H9 (cell line): ENCODE measurements around the gene ANKS1B. TPM values are rescaled to one million over a fixed set of nuclear protein-coding genes. Genes with fewer than 3 reads are reported as not detected.
A peak's percentile ranks its signal among the peaks of the same experiment; 100 is the strongest.

ENCODE experiments used
- DNase-seq: peaks from one replicate; pipeline ENCODE4 v3.0.0-alpha.2; 2017
- H2AFZ ChIP-seq: one replicate; pipeline ENCODE4 v1.6.1; 2013; ENCODE audit warnings: mild to moderate bottlenecking, low read length, control low read depth, moderate library complexity
- H2AK5ac ChIP-seq: 2 replicates; pipeline ENCODE4 v1.6.1; 2013; ENCODE audit warnings: low read length, control low read depth, mixed read lengths; ENCODE audit not compliant: insufficient read length
- H2BK120ac ChIP-seq: one replicate; pipeline ENCODE4 v1.6.1; 2013; ENCODE audit warnings: low read depth, mild to moderate bottlenecking, low read length, control low read depth, inconsistent platforms; ENCODE audit not compliant: poor library complexity, severe bottlenecking
- H2BK12ac ChIP-seq: 2 replicates; pipeline ENCODE4 v1.6.1; 2013; ENCODE audit warnings: low read length, control low read depth, mixed read lengths, low read depth; ENCODE audit not compliant: insufficient read length
- H2BK15ac ChIP-seq: 2 replicates; pipeline ENCODE4 v1.6.1; 2013; ENCODE audit warnings: low read depth, low read length, control low read depth
- H2BK20ac ChIP-seq: one replicate; pipeline ENCODE4 v1.6.1; 2013; ENCODE audit warnings: low read depth, mild to moderate bottlenecking, low read length, control low read depth, inconsistent platforms; ENCODE audit not compliant: poor library complexity, severe bottlenecking
- H2BK5ac ChIP-seq: 2 replicates; pipeline ENCODE4 v1.6.1; 2013; ENCODE audit warnings: low read length, control low read depth, mixed read lengths; ENCODE audit not compliant: insufficient read length
- H3K14ac ChIP-seq: 2 replicates; pipeline ENCODE4 v1.6.1; 2013; ENCODE audit warnings: low read length, control low read depth; ENCODE audit not compliant: insufficient read depth
- H3K18ac ChIP-seq: 2 replicates; pipeline ENCODE4 v1.6.1; 2013; ENCODE audit warnings: low read depth, mild to moderate bottlenecking, mixed read lengths, low read length, control low read depth; ENCODE audit not compliant: insufficient read length
- H3K23ac ChIP-seq: 2 replicates; pipeline ENCODE4 v1.6.1; 2013; ENCODE audit warnings: low read length, control low read depth, mixed read lengths, low read depth; ENCODE audit not compliant: insufficient read length
- H3K23me2 ChIP-seq: 2 replicates; pipeline ENCODE4 v1.6.1; 2013; ENCODE audit warnings: low read depth, mild to moderate bottlenecking, mixed read lengths, low read length, control low read depth; ENCODE audit not compliant: insufficient read length, poor library complexity, severe bottlenecking
- H3K27ac ChIP-seq: 2 replicates; pipeline ENCODE4 v1.5.1; 2013; ENCODE audit warnings: low read length, control low read depth, mixed read lengths, low read depth; ENCODE audit not compliant: insufficient read length
- H3K27me3 ChIP-seq: 2 replicates; pipeline ENCODE4 v1.6.1; 2013; ENCODE audit warnings: low read length, control low read depth, inconsistent platforms; ENCODE audit not compliant: insufficient read depth
- H3K4ac ChIP-seq: 2 replicates; pipeline ENCODE4 v1.6.1; 2013; ENCODE audit warnings: low read depth, mild to moderate bottlenecking, control low read depth, inconsistent platforms, low read length, moderate library complexity
- H3K4me1 ChIP-seq: 2 replicates; pipeline ENCODE4 v1.6.1; 2013; ENCODE audit warnings: low read length, control low read depth, inconsistent platforms; ENCODE audit not compliant: insufficient read depth
- H3K4me2 ChIP-seq: 2 replicates; pipeline ENCODE4 v1.6.1; 2013; ENCODE audit warnings: low read length, control low read depth, mixed read lengths; ENCODE audit not compliant: insufficient read length, insufficient read depth
- H3K56ac ChIP-seq: 2 replicates; pipeline ENCODE4 v1.6.1; 2013; ENCODE audit warnings: low read depth, mild to moderate bottlenecking, mixed read lengths, low read length, control low read depth; ENCODE audit not compliant: insufficient read length
- H3K79me1 ChIP-seq: 2 replicates; pipeline ENCODE4 v1.6.1; 2013; ENCODE audit warnings: low read depth, mild to moderate bottlenecking, moderate library complexity, low read length, control low read depth, inconsistent platforms; ENCODE audit not compliant: insufficient read depth, poor library complexity, severe bottlenecking
- H3K79me2 ChIP-seq: 2 replicates; pipeline ENCODE4 v1.6.1; 2013; ENCODE audit warnings: low read length, control low read depth, inconsistent platforms; ENCODE audit not compliant: insufficient read depth
- H3K9ac ChIP-seq: 2 replicates; pipeline ENCODE4 v1.6.1; 2013; ENCODE audit warnings: low read length, control low read depth, mixed read lengths; ENCODE audit not compliant: insufficient read length; ENCODE audit errors: extremely low read depth
- H3K9me3 ChIP-seq: one replicate; pipeline ENCODE4 v1.6.1; 2013; ENCODE audit warnings: low read depth, low read length, inconsistent platforms; ENCODE audit not compliant: control insufficient read depth
- H3T11ph ChIP-seq: one replicate; pipeline ENCODE4 v1.6.1; 2013; ENCODE audit warnings: mild to moderate bottlenecking, low read length, control low read depth, inconsistent platforms
- H4K20me1 ChIP-seq: one replicate; pipeline ENCODE4 v1.6.1; 2013; ENCODE audit not compliant: control insufficient read depth, insufficient read length, insufficient read depth
- H4K5ac ChIP-seq: 2 replicates; pipeline ENCODE4 v1.6.1; 2013; ENCODE audit warnings: low read depth, mild to moderate bottlenecking, mixed read lengths, low read length, control low read depth; ENCODE audit not compliant: insufficient read length
- H4K8ac ChIP-seq: replicated peaks from 2 replicates; pipeline ENCODE4 v1.6.1; 2013; ENCODE audit warnings: low read length, control low read depth, mixed read lengths, low read depth; ENCODE audit not compliant: insufficient read length
- H4K91ac ChIP-seq: 2 replicates; pipeline ENCODE4 v1.6.1; 2013; ENCODE audit warnings: low read depth, mild to moderate bottlenecking, moderate library complexity, mixed read lengths, low read length, control low read depth; ENCODE audit not compliant: insufficient read length
- H3K27ac Mint-ChIP-seq, 3 experiments: 2 replicates in 2 of 3; 3 replicates in 1 of 3; pipeline ENCODE4 v1.8.0; 2020 to 2021; ENCODE audit warnings: mixed read lengths in 3 of 3, mild to moderate bottlenecking in 1 of 3, moderate library complexity in 1 of 3
- H3K27me3 Mint-ChIP-seq: 2 replicates; pipeline ENCODE4 v1.8.0; 2021; ENCODE audit warnings: low read depth, mild to moderate bottlenecking, moderate library complexity, mixed read lengths
- H3K36me3 Mint-ChIP-seq, 3 experiments: 2 replicates in 2 of 3; 3 replicates in 1 of 3; pipeline ENCODE4 v1.8.0; 2020 to 2021; ENCODE audit warnings: low read depth in 3 of 3, mixed read lengths in 3 of 3; ENCODE audit not compliant: insufficient read depth in 1 of 3
- H3K4me1 Mint-ChIP-seq, 2 experiments: 2 replicates each; pipeline ENCODE4 v1.8.0; 2020; ENCODE audit warnings: mixed read lengths in 2 of 2
- H3K4me3 Mint-ChIP-seq, 2 experiments: 2 replicates in 1 of 2; 3 replicates in 1 of 2; pipeline ENCODE4 v1.8.0; 2020 to 2021; ENCODE audit warnings: mild to moderate bottlenecking in 2 of 2, mixed read lengths in 2 of 2, moderate library complexity in 1 of 2
- H3K9me3 Mint-ChIP-seq, 2 experiments: 2 replicates in 1 of 2; 3 replicates in 1 of 2; pipeline ENCODE4 v1.8.0; 2020; ENCODE audit warnings: mild to moderate bottlenecking in 2 of 2, mixed read lengths in 2 of 2, moderate library complexity in 1 of 2
- CTCF ChIP-seq: fragments of 200-600 bp; sonication (generic); conservative IDR thresholded peaks from 3 replicates; pipeline ENCODE4 v1.8.0; 2021; ENCODE audit warnings: antibody characterized with exemption, mild to moderate bottlenecking
- WGBS: extraction: QIAGEN DNeasy Blood & Tissue Kit; methylation state at CpG from one replicate; pipeline ENCODE4 v1.1.7; 2013; ENCODE audit warnings: missing lambda C conversion rate, low lambda C conversion rate, mixed read lengths; ENCODE audit not compliant: insufficient read length; ENCODE audit errors: extremely low coverage; 5-methylcytosine and 5-hydroxymethylcytosine counted together
- total RNA-seq: library from RNA; stranded (reverse); gene quantifications from 2 replicates; pipeline ENCODE4 v1.2.1, GENCODE V29; 2021

Gene ANKS1B
- total RNA-seq, 1 experiment from 2014 or later: 4.1 TPM

- H3K9ac ChIP-seq: no peak within 1 kb of the TSS
- H2AK5ac ChIP-seq: no peak within 1 kb of the TSS
- H3K23me2 ChIP-seq: no peaks in the 10 kb centered on the region
- no peak within 1 kb of the TSS for H3K23ac ChIP-seq
- H3K27me3 Mint-ChIP-seq: no peaks in the 10 kb centered on the region
- H3K27me3 ChIP-seq: no peaks in the 10 kb centered on the region
- no peak within 1 kb of the TSS for H3K4ac ChIP-seq
- H4K5ac ChIP-seq: no peak within 1 kb of the TSS
- H3K9me3 ChIP-seq: no peaks in the 10 kb centered on the region
- no peaks in the 10 kb centered on the region for H3K9me3 Mint-ChIP-seq
- H4K20me1 ChIP-seq: no peaks in the 10 kb centered on the region
- TF ChIP-seq CTCF: no peak
- no CpG with 5 or more reads among the region's 4 CpGs for WGBS
- H2AFZ ChIP-seq: no peak within 1 kb of the TSS
- H4K8ac ChIP-seq: no peak within 1 kb of the TSS
- no peak within 1 kb of the TSS for H4K91ac ChIP-seq
- H2BK12ac ChIP-seq: no peak within 1 kb of the TSS
- no peak within 1 kb of the TSS; a peak in 1 of 5 replicates for H3K4me3 Mint-ChIP-seq
- peaks cover 0 to 4% of the 10 kb centered on the region in 2 experiments; a peak in 1 of 4 replicates for H3K4me1 Mint-ChIP-seq
- H3K27ac Mint-ChIP-seq: peak within 1 kb of the TSS in 1 of 3 experiments; percentile 68; a peak in 2 of 7 replicates
- H3T11ph ChIP-seq: no peak within 1 kb of the TSS
- no peak within 1 kb of the TSS for H3K14ac ChIP-seq
- H2BK20ac ChIP-seq: no peak within 1 kb of the TSS
- no peak within 1 kb of the TSS for H2BK15ac ChIP-seq
- no peak within 1 kb of the TSS for H3K18ac ChIP-seq
- DNase-seq: no peak
- H3K36me3 Mint-ChIP-seq: no peaks in the 10 kb centered on the region
- H3K56ac ChIP-seq: no peak within 1 kb of the TSS
- no peak within 1 kb of the TSS for H3K27ac ChIP-seq
- no peak within 1 kb of the TSS for H2BK120ac ChIP-seq
- no peak within 1 kb of the TSS for H2BK5ac ChIP-seq
- no peaks in the 10 kb centered on the region for H3K79me1 ChIP-seq
- no peak within 1 kb of the TSS for H3K4me2 ChIP-seq
- no peaks in the 10 kb centered on the region for H3K79me2 ChIP-seq
- no peaks in the 10 kb centered on the region for H3K4me1 ChIP-seq
These were observed 337.3 kb downstream of the ANKS1B start, which contains the start of gene GARIN6 for GRCh38 chr12:99647453-99647852. GARIN6 (plus strand) TSS chr12:99647753; CDS start chr12:99648175, 422 bp downstream.
